GM21619 (cell line): ENCODE measurements around the gene TEKTIP1.

Source experiments
- ATAC-seq: cut with Tn5 transposase; IDR thresholded peaks from one replicate; pipeline ENCODE4 v1.9.1; 2021; ENCODE audit not compliant: unreplicated experiment

The TEKTIP1 gene

DNA sequence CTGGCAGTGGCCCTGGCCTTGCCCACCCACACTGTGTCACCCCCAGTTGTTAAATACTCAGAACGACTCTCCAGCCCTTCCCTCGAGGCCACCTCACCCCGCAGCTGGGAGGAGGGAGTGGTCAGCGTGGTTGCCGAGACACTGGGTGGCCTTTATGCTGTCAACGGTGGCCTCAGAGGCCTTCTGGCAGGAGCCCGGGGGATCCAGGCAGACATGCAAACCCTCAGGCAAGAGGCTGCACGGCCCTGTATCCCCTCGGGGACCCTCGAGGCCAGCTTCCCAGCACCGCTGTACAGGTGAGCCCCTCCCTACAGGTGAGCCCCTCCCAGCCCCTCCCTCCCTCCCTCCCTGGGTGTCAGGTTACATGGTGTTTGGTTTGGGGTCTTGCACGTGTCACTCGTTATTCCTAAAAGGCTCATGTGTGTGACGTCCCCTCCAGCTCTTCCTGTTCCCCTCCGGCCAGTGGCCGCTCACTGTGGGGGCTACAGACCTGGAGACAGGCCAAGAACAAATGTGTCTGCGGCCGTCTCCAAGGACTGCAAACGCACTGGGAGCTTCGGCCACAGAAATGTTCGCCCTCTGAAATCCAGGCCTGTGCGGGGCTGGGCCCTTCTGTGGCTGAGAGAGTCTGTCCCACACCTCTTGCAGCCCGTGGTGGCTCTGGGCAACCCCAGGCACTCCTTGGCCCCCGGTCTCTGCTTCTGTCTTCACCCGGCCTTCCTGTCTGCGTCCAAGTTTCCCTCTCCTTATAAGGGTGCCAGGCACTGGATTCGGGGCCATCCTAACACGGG lies at the start of gene TEKTIP1:
Gene TEKTIP1, plus strand, starts transcription at position 210 of the 791 bp plus-strand sequence. Its CDS starts 4 bp downstream, at position 214.
- no peak for ATAC-seq

DNA sequence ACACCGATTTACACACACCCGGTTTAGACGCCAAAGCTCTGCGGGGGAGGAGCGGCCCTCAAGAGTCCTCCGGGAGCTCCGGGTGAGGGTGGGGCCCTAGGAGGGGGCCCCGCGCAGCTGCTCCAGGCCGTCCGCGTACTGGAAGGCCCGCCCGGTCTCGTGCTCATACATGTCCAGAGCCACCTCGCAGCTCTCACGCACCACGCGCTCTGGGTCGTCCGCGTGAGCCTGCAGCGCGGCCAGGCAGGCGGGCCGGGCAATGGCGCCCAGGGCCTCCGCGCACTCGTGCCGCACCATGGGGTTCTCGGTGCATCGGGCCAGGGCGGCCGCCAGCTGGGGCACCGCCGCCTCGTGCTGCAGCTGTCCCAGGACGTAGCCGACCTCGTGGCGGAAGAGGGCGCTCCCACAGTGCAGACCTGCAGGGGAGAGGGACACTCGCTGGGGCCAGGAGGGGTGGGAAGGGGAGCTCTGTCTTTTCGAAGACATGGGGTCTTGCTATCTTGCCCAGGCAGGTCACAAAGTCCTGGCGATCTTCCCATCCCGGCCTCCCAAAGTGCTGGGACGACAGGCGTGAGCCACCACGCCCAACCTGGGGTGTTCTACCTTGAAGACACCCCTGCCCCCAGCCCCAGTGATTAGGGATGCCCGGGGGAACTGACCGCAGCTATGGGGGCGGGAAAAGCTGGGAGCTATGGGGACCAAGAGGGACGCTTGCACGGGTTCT lies 47.4 kb upstream of the TEKTIP1 start:
- no peak for ATAC-seq

DNA sequence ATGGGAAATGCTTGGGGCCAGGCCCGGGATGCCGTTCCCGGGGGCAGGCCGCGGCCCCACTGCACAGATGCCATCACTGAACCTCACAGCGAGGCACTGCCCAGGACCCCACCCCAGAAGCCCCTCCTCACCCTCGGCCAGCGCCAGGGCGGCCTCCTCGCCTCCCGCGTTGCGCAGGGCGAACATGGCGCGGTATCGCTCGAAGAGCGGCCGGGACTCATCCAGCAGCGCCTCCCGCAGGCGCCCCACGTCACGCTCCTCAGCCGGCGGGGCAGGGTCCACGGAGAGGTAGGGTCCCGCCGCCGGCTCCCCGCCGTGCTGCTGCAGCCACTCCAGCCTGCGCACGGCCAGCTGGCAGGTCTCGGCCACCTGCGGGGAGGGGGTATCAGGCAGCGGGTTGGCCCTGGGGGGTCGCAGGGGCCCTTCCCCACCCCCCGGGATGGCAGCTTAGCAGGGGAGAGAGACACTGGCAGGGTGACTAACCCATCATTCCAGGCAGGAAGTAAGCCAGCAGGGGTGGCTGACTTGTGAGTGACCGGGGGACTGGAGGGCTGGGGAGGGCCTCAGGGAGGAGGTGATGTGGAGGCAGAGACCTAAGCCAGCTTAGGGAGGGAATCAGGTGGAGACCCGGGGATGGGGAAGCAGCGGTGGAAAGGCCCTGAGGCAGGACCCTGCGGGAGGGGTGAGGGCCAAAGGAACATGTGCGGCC lies 46.7 kb upstream of the TEKTIP1 start:
- no peak for ATAC-seq

DNA sequence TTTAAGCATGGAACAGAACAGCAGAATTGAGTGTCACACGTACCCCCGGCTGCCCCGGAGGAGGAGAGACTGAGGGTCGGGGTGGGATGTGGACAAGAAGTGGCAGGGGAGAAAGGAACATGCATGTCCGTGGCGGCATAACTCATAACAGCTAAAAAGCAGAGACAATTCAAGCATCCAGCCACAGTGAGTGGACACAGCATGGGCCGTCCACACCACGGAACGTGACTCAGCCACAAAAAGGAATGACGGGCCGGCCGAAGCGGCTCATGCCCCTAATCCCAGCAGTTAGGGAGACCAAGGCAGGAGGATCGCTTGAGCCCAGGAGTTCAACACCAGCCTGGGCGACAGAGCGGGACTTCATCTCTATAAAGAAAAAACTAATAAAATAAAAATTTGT lies 46.1 kb upstream of the TEKTIP1 start:
- no peak for ATAC-seq

DNA sequence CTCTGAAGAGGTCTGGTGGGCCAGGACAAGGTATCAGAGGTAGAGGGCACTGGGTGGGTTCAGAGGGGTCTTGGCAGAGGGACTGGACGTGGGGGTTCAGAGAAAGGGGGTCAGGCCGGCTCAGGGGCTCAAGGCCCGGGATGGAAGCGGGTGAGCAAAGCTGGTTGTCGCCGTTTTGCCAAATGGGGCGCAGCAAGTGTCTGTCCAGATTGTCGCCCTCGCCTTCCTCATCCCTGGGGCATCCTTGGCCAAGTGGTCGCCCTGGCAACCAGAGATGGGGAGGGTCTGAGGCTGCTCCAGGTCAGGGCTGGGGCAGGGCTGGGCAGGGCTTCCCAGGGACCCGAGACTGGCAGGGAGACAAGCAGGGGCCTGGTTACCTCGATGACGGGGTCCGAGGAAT lies 45.3 kb upstream of the TEKTIP1 start:
- ATAC-seq = no peak

DNA sequence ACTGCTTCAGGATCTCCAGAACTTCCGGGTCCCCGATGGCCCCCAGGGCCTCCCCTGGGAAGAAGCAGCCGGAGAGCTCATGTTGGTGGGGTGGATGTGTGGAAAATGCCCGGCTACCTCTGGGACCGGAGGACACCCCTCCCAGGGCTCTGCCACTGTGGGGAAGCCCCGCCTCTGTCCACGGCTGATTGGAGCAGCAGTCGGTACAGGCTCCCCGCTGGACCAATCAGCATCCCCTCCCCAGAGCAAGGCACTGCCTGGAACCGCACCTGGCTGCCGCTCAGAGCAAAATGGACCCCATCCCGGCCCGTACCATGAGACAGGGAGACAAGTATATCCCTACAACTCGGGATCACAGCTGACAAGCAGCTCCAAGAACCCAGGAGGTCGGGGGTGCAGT lies 44.9 kb upstream of the TEKTIP1 start:
- no peak for ATAC-seq

DNA sequence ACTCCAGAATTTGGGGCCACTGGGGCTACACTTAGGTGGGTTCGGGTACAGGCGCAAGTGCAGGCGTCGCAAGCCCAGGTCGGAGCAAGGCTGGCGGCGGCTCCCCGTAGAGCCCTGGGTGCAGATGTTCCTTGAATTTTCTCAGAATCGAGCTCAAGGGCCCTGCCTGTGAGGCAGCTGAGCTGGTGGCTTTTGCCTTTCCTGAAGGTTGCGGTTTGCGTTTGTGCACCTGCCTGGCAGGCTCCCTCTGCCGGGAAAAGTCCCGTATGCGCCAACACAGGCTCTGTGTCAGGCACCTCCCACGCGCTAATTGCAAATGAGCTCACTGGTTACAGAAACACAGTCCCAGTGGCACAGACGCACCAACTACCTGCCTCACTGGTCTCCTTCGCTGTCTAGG lies 44.4 kb upstream of the TEKTIP1 start:
- no peak for ATAC-seq

DNA sequence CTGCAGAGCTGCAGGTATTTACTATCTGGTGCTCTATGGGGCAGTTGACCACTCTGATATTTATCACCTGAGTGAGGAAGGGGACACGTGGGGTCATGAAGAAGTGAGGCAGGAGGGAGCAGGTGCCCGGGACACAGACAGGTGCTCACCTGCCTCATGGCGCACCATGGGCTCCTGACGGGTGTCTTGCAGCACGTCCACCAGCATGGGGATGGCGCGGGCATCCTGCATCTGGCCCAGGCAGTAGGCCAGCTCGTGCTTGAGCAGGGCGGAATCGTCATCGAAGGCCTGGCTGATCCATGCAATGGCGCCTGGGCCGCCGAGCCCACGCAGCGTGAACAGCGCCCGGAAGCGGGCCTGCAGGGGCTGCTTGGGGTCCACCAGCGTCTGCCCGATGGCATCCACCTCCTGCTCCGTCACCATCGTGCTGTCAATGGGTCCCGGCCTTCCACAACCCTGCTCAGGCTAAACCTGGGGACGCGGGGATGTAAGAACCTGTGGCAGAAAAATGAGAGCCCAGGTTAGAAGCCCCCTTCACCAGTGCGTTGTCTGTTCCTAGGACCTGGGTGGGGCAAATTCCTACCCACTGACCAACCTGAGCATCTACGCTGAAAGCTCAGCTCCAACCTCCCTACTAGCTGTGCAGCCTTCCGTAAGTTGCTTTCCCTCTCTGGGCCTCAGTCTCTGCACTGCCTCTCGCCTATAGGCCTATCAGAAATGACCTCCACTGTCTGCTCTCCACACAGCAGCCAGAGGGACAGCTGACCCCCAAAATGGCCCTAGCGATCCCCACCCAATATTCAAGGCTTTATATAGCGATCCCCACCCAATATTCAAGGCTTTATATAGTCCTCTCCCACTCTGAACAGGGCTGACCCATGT lies 42.3 kb upstream of the TEKTIP1 start:
- ATAC-seq = no peak

DNA sequence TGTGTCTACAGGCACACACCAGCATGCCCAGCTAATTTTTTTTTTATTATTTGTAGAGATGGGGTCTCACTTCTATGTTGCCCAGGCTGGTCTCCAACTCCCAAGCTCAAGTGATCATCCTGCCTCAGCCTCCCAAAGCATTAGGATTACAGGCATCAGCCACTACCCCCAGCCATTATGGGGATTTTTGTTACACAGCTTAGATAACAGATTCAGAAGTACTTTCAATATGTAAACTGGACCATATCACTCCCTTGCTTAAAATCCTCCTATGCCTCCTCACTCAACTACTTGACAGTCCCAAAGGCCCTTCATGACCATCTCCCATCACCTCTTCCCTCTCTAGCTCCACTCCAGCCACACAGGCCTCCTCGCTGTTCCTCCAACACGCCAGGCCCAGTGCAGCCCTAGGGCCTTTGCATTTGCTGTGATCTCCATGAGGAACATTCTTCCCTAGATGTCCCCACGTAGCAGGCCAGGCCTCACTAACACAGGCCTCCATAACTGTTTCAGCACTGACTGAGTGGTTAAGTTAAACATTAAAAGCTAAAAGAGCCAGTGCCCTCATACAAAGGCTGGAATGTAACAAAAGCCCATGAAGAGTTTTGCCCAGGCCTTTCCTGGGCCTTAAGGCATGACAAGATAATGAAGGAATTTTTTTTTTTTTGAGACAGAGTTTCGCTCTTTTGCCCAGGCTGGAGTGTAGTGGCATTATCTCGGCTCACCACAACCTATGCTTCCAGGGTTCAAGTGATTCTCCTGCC lies 41.0 kb upstream of the TEKTIP1 start:
- no peak for ATAC-seq

DNA sequence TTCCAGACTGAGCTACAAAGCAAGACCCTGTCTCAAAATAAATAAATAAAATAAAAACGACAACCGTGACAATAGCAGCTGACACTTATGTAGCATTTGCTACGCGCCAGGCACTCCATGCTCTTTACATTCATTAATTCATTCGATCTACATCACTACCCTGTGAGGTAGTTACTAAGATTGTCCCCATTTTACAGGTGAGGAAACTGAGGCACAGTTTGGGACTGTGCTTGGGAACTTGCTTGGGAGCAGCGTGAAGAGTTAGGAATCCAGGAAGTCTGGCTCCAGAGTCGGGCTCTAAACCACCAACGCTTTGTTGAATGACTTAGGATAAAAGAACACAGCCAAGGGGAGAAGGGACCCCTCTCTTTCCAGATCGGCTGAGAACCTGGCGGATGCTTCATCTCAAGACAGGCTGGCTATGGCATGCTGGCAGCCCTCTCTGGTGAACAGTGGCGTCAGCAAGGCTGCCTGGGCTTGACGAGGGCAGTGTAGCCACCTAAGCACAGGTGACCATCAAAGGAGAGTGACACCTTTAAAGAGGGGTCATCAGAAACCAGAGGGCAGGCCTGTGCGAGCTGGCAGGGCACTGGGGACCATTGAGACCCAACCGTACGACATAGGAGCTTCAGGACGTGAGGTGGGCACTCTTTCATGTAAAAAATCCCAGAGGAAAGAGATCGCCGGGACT lies 39.1 kb upstream of the TEKTIP1 start:
- ATAC-seq = no peak

DNA sequence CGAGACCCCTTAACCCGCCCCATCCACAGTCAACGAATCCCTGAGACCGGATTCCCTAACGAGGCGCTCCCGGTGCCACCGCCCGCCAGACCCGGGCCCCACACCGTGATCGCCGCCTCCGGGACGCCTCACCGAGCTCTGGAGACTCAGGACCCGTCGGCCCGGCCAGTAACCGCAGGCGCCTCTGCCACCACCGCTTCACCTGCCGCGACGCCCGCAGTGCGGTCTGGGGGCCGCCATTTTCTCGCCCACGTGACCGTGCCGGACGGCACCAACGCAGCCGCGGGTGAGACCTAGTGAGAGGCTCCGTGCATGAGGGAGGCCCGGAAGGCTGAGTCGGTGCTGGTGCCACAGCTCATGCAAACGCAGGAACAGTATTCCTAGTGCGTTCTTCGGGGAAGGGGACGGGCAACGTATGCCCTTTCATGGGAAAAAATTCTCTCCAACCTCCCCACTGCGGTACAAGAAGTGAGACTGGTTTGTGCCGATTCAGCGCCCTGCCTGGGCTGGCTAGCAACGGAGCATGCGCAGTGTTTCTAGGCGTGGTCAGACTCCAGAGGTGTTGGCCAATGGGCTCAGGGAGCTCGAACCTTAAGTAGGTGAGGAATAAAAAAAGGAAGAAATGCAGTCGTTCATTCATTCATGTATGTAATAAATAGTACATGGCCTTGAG lies 38.4 kb upstream of the TEKTIP1 start, which contains the start of gene DOHH:
Gene DOHH, minus strand, starts transcription at position 246 of the 673 bp plus-strand sequence. CDS start 3,860 bp downstream, outside the sequence.
- ATAC-seq = peak; percentile 78

DNA sequence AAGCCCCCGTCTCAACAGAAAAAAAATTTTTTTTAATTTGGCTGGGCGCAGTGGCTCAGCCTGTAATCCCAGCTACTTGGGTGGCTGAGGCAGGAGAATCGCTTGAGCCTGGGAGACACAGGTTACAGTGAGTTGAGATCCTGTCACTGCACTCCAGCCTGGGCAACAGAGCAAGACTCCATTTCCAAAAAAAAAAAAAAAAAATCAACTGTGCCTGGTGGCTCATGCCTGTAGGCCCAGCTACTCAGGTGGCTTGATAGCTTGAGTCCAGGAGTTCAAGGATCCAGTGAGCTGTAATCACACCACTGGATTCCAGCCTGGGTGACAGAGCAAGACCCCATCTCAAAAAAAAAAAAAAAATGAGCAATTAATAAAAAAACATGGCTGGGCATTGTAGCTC lies 37.2 kb upstream of the TEKTIP1 start:
- no peak for ATAC-seq

DNA sequence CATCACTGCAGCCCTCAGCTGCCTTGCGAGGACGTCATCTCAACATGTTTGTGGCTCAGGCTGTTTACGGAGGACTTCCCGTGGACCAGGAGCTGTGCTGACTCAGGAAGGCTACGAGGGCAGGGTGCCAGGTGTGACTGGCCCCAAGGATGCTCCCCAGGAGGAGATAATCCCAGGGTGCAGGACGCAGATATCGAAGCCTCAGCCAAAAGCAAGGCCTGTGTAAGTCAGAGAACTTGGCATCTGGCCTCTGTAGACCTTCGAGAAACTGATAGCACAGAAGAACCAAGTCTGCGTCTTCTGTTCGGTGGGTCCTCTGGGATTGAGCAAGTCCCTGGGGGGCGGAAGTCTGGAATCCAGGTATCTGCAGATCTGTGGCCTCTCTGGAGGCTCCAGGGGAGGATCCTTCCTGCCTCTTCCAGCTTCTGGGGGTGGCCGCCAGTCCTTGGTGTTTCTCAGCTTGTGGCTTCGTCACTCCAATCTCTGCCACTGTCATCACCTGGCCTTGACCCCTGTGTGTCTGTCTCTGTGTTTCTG lies 35.9 kb upstream of the TEKTIP1 start:
- ATAC-seq = no peak

DNA sequence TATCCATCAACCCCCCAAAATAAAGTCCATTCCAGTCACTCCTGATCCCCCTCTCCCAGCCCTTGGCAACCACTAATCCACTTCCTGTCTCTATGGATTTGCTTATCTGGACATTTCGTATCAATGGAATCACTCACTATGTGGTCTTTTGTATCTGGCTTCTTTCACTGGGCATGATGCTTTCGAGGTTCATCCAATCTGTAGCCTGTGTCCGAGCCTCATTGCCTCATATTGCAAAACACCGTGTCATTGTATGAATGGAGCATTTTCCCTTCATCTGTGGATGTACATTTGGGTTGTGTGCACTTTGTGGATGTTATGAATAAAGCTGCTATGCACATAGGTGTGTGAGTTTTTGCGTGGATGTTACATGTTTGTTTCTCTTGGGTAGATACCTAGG lies 34.2 kb upstream of the TEKTIP1 start:
- ATAC-seq = no peak

DNA sequence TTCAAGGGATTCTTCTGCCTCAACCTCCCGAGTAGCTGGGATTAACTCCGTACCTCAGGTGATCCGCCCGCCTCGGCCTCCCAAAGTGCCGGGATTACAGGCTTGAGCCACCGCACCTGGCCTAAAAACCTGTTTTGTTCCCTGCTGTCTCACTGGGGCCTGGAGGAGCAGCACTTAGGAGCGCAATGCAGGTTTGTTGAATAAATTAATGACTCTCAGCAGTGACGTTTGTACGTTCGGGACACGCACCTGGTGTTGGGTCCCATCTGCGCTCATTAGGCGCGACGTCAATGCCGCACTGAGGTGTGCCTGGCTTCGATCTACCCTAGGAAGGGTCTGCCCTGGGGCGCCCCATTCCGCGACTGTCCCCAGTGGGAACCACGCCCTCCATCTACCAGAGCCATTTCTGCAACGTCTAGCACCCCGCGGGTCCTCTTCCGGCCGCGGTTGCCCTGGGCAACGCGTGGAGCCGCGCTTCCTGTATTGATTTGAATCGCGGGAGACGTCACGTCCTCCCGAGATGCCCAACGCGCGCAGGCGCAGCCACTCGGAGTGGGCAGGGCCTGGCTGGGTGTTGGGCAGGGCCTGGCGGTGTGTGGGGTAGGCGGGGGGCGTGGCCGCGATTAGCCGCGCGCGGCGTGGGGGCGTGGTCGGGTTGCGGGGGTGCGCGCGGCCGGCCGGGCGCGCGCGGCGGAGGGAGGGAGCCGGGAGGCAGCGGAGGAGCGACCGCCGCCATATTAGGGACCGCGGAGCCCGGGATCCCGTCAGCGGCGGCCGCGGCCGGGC lies 33.2 kb upstream of the TEKTIP1 start, which contains the start of gene FZR1:
Gene FZR1, plus strand, starts transcription at position 714 of the 786 bp plus-strand sequence. CDS start 16,679 bp downstream, outside the sequence.
- ATAC-seq = peak; percentile 73

DNA sequence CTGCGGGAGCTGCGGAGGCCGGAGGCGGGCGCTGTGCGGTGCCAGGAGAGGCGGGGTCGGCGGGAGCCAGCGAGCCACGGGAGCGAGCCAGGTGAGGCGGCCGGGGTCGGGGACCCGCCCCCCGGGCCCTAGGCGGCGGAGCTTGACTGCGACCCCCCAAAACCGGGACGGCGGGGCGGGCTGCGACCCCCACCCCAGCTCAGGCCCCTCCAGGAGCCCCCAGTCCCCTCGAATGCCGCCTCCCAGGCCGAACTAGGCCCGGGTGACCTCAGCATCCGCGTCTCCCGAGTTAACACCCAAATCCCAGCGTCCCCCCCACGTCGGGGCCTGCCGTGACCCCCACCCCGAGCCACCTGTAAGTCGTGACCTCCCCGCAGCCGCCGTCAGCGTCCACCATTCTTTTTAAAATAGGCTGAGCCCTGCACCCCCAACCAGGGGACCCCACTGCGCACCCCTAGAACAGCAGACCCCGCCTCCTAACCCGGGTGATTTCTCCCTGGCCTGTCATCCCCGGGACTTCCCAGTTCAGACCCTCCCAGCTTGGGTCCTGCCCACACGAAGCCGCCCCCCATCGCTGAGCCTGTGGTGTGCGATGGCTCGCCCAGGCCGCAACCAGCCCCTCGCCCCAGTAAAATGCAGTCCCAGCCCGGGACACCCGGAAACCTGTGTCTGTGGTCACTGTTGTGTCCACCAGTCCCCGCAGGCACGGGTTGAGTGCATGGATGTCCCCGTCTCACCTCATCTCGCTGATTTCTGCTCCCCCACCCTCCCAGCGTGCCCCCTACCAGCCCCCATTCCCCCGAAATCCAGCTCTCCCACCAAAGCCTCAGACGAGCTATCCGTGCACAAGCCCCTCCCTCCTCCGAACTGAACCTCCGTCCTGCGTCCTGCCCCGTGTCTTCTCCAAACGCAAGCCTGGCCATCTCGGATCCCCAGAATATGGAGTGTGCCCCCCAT lies 32.3 kb upstream of the TEKTIP1 start:
- peak; percentile 5 for ATAC-seq
